BLaER1 (cell line): ENCODE data around the gene CEMIP2.

Source experiments
- H3K27ac ChIP-seq: shearing (Covaris generic); formaldehyde crosslinking; 2 replicates; pipeline ENCODE4 v1.8.1; 2022
- H3K27me3 ChIP-seq: shearing (Covaris generic); formaldehyde crosslinking; 2 replicates; pipeline ENCODE4 v1.8.1; 2022
- H3K36me3 ChIP-seq: shearing (Covaris generic); formaldehyde crosslinking; 2 replicates; pipeline ENCODE4 v1.8.1; 2022
- H3K4me1 ChIP-seq: shearing (Covaris generic); formaldehyde crosslinking; 2 replicates; pipeline ENCODE4 v1.8.1; 2022
- H3K4me2 ChIP-seq: shearing (Covaris generic); formaldehyde crosslinking; 2 replicates; pipeline ENCODE4 v1.8.1; 2022
- H3K4me3 ChIP-seq: shearing (Covaris generic); formaldehyde crosslinking; 2 replicates; pipeline ENCODE4 v1.8.1; 2022
- H3K9ac ChIP-seq: shearing (Covaris generic); formaldehyde crosslinking; 2 replicates; pipeline ENCODE4 v1.8.1; 2022
- H3K9me3 ChIP-seq: shearing (Covaris generic); formaldehyde crosslinking; 2 replicates; pipeline ENCODE4 v1.8.1; 2022
- H4K20me1 ChIP-seq: shearing (Covaris generic); formaldehyde crosslinking; 2 replicates; pipeline ENCODE4 v1.8.1; 2022
- Cebpa-rat ChIP-seq: shearing (Covaris generic); IDR thresholded peaks from 2 replicates; pipeline ENCODE4 v1.8.1; 2022

CEMIP2 gene

DNA sequence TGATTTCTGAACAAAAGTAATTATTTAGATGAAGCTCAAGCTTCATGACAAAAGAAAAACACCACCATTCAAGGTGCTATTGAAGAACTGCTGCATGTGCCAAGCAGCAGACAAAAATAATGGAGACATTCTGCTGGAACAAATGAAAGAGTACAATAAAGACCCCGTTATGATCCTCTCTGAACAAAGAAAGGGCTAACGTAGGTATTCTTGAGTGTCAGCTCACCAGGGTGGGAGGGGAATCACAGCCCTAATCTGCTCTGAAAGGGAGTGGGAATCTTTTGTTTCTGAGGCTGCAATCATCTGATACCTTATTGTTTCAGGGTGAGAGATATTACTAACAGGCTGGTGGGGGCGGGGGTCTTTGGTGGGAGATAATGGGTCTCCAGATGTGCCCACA, 15.4 kb downstream of the CEMIP2 start:
- H3K36me3 ChIP-seq = peaks cover 32% of the 10 kb centered on the region
- H3K27me3 ChIP-seq = no peaks in the 10 kb centered on the region
- no peak overlapping the region for H3K4me2 ChIP-seq
- H3K4me3 ChIP-seq = no peak overlapping the region
- 0 out of 2 replicates have a peak, but pooled peaks cover 12% of the 10 kb centered on the region for H4K20me1 ChIP-seq
- H3K4me1 ChIP-seq = peaks cover 10% of the 10 kb centered on the region
- no peak overlapping the region for H3K9ac ChIP-seq
- H3K9me3 ChIP-seq = no peaks in the 10 kb centered on the region
- H3K27ac ChIP-seq = no peak overlapping the region
- no peak for TF ChIP-seq Cebpa-rat

DNA sequence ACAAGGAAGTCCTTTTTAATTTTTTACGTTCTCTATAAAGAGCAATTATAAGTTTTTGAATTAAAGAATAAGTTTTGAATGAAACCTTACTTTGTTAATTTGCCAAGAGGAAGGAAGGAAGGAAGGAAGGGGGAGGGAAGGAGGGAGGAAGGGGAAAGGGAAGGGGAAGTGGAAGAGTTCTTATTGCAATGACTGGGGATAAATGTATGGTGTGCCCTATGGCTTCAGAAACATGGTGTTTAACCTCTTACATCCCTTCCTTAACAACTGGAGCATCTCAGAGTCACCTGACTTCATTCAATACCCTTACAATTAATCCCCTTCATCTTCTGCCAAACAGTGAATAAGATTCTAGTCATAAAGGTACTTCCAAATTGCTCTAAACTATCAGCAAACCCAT, 16.0 kb downstream of the CEMIP2 start:
- Histone ChIP-seq H4K20me1 (0 out of 2 replicates have a peak, but pooled peaks cover 7% of the 10 kb centered on the region), H3K27me3 (no peaks in the 10 kb centered on the region), H3K4me3 (no peak overlapping the region), H3K4me2 (no peak overlapping the region), H3K9me3 (no peaks in the 10 kb centered on the region), H3K36me3 (peaks cover 36% of the 10 kb centered on the region), H3K4me1 (peaks cover 10% of the 10 kb centered on the region), H3K9ac (no peak overlapping the region), H3K27ac (no peak overlapping the region)
- TF ChIP-seq Cebpa-rat = no peak

DNA sequence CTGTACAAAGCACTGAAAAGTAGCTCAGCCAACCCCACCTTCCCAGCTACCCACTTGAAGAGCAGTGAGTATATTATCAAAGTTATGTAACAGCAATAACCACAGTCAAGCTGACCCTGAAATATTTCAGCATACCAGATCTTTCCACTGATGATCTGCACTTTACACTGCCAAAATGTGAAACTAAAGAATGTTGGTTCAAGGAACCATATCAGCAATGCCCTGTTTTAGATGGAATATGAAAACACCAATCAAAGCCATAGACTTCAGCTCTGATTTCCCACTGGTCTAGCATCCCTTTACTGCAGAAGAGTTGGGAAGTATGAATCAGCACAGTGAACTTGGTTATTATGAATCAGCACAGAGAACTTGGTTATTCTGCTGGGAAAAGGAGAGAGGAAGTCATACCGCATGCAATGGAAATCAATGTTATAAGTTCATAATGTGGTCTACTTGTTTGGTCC, 20.0 kb downstream of the CEMIP2 start:
- no peak for TF ChIP-seq Cebpa-rat
- Histone ChIP-seq H3K9me3 (no peaks in the 10 kb centered on the region), H3K4me3 (no peak overlapping the region), H3K4me2 (no peak overlapping the region), H3K27ac (no peak overlapping the region), H3K27me3 (no peaks in the 10 kb centered on the region), H3K36me3 (peaks cover 66% of the 10 kb centered on the region), H3K9ac (no peak overlapping the region), H3K4me1 (no peaks in the 10 kb centered on the region), H4K20me1 (no peaks in the 10 kb centered on the region)

DNA sequence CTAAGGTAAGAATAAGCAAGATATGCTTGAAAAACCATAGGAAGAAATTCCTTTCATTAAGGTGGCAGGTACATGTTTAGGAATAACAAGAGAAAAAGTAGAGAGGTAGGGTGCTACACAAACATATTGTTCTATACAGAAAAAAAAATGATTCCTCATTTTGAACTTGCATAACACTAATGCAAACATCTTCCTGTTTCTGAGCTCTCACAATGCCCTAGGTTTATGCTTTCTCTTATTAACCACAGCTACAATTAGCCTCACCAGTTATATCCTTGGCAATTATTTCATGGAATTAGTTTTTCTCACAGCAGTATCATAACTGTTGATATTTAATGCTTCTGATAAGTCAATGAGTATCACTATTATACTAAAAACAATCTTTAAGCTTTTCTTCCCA, 20.7 kb downstream of the CEMIP2 start:
- H3K4me2 ChIP-seq = no peak overlapping the region
- no peaks in the 10 kb centered on the region for H3K4me1 ChIP-seq

DNA sequence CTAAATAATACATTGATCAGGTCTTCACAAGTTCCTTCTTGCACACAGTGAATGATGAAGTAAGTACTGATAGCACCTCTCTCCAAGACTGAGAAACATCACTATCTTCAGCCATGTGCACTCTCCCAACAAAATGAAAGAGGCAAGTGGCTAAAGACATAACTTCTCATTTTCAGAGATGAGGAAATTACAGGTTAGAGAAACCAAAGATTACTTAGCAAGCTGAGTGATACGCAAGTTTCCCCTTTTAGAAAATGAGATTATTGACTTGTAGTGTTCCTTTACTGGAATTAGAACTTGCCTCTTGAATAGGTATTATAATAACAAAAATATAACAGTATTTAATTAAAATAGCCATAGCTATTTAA, 21.6 kb downstream of the CEMIP2 start:
- no peak for TF ChIP-seq Cebpa-rat
- peaks cover 67% of the 10 kb centered on the region for H3K36me3 ChIP-seq

More for the DNA sequence above, 20.7 kb downstream of the CEMIP2 start:
- no peak overlapping the region for H3K27ac ChIP-seq
- H3K36me3 ChIP-seq = peaks cover 67% of the 10 kb centered on the region
- no peaks in the 10 kb centered on the region for H3K27me3 ChIP-seq
- no peaks in the 10 kb centered on the region for H4K20me1 ChIP-seq
- no peaks in the 10 kb centered on the region for H3K9me3 ChIP-seq
- TF ChIP-seq Cebpa-rat = no peak
- H3K9ac ChIP-seq = no peak overlapping the region
- no peak overlapping the region for H3K4me3 ChIP-seq

DNA sequence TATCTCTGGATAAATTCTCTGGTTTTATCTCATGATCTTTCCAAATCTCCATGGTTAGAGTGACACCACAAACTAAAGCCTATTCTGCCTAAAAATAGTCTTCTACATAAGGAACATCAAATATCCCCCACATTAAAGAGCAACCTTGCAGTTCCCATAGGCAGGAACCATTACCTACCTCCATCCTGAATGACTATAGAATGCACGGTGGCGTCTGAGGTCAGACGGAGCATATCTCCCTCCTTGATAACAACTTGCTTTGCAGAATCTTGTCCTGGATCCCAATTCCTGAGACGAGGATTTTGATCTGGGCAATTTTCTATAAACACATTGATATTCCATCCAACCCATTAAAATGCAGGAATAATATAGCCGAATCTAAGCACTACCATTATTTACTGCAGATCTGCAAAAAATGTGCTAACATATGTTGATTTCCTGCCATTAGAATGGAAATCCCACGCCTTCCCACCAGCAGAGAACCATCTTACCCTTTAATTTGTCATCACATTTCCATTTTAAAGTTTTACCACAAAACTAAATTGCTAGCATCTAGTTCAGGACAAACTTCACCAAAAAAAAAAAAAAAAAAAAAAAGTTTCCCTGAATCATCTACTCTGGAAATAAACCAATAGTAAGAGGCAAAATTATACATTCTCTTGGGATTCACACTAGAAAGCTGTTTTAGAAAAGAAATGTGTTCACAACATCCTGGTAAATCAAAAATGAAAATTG, 22.1 kb downstream of the CEMIP2 start:
- Histone ChIP-seq H3K27ac (no peak overlapping the region), H3K4me2 (no peak overlapping the region), H3K9ac (no peak overlapping the region), H3K4me3 (no peak overlapping the region), H4K20me1 (no peaks in the 10 kb centered on the region), H3K36me3 (peaks cover 67% of the 10 kb centered on the region), H3K4me1 (no peaks in the 10 kb centered on the region), H3K27me3 (no peaks in the 10 kb centered on the region), H3K9me3 (no peaks in the 10 kb centered on the region)
- TF ChIP-seq Cebpa-rat = no peak

More for the DNA sequence above, 21.6 kb downstream of the CEMIP2 start:
- H3K27ac ChIP-seq = no peak overlapping the region
- no peak overlapping the region for H3K4me3 ChIP-seq
- H3K27me3 ChIP-seq = no peaks in the 10 kb centered on the region
- H3K9me3 ChIP-seq = no peaks in the 10 kb centered on the region
- H4K20me1 ChIP-seq = no peaks in the 10 kb centered on the region
- H3K4me1 ChIP-seq = no peaks in the 10 kb centered on the region
- no peak overlapping the region for H3K9ac ChIP-seq
- no peak overlapping the region for H3K4me2 ChIP-seq

DNA sequence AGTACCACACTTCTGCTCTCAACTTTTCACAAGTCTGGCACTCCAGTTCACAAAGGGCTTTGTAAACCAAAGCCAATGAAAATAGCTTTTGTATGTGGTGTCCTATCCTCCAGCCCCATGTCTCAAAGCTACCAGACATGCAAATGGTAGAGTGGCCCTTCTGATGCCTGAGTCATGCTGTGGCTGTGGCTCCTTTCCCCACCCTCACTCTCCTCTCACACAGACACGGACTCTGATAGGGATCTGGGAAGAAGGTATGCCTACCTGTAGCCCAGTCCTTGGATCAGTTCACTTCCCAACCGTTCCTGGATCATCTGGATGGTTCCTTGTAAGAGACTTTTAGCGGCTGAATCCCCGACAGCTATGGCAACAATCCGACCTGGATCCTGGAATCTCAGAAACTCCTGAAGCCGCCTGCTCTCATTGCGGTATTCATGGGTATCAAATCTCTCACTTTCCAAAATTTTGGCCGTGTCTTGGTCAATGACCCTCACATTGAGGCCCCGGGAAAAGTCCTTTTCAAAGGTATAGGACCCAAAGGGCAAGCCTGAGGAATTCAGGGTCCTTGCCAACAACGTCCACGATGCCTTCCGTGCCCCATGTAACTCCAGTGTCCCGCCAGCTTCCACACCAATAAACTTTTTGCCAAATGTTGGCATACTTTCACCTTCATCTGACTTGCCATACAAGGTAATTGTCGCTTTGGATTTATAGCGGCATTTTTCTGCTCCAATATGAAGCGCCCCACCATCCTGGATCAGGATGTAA, 23.4 kb downstream of the CEMIP2 start:
- Histone ChIP-seq H3K27ac (no peak overlapping the region), H3K36me3 (peaks cover 60% of the 10 kb centered on the region), H3K9ac (no peak overlapping the region), H3K9me3 (no peaks in the 10 kb centered on the region), H3K4me3 (no peak overlapping the region), H3K4me2 (no peak overlapping the region), H3K4me1 (no peaks in the 10 kb centered on the region), H4K20me1 (no peaks in the 10 kb centered on the region), H3K27me3 (no peaks in the 10 kb centered on the region)
- no peak for TF ChIP-seq Cebpa-rat

DNA sequence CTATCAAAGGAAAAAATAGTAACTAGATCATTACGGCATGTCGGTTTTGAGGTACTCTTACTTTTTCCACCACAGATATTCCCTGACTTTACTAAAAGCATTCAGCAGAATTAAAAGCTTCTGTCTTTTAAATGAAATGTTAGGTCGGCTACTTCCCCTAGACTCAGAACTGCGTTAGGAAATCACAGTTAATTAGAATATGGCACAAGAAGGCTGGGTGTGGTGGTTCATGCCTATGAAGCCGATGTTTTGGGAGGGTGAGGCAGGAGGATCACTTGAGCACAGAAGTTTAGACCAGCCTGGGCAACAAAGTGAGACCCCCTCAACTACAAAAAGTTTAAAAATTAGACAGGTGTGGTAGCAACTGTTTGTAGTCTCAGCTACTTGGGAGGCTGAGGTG, 24.4 kb downstream of the CEMIP2 start:
- no peak for TF ChIP-seq Cebpa-rat
- Histone ChIP-seq H4K20me1 (no peaks in the 10 kb centered on the region), H3K9ac (no peak overlapping the region), H3K27me3 (no peaks in the 10 kb centered on the region), H3K36me3 (peaks cover 60% of the 10 kb centered on the region), H3K27ac (no peak overlapping the region), H3K4me1 (no peaks in the 10 kb centered on the region), H3K4me3 (no peak overlapping the region), H3K4me2 (no peak overlapping the region), H3K9me3 (no peaks in the 10 kb centered on the region)

DNA sequence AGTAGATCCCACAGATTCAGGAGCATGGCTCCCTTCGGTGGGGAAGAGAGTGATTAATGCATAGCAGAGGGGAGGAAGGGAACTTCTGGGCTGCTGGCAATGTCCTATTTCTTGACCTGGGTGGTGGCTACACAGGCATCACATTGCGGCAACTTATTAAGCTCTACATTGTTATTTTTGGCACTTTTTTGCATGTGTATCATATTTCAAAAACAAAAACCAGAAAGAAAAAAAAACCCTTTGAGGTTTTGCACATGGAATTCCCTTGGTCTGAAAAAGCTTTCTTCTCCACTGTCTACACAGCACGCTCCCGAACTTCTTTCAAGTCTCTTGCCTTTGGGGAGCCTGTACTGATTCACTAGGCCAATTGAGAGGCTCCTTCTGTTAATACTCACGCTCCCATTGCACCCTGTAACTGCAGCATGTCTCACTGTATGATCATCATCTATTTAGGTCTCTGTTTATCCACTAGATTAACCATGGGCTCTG, 25.1 kb downstream of the CEMIP2 start:
- no peaks in the 10 kb centered on the region for H3K27me3 ChIP-seq
- no peak for TF ChIP-seq Cebpa-rat
- H3K9me3 ChIP-seq = no peaks in the 10 kb centered on the region
- no peak overlapping the region for H3K4me3 ChIP-seq
- no peak overlapping the region for H3K4me2 ChIP-seq
- peaks cover 60% of the 10 kb centered on the region for H3K36me3 ChIP-seq
- no peak overlapping the region for H3K27ac ChIP-seq
- H3K9ac ChIP-seq = no peak overlapping the region
- H3K4me1 ChIP-seq = no peaks in the 10 kb centered on the region
- no peaks in the 10 kb centered on the region for H4K20me1 ChIP-seq

DNA sequence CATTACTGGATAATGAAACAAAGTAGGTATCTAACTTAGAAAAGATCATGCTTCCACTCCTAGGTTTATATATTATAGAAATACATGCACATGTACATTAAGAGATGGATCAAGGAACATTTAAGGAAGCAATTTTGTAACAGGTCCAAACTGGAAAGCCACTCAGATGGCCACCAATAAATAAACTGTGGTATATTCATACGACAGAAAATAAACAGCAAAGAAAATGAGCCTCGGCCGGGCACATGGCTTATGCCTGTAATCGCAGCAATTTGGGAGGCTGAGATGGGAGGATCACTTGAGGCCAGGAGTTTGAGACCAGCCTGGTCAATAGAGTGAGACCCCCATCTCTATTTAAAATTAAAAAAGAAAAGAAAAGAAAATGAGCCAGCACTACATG, 25.6 kb downstream of the CEMIP2 start:
- Histone ChIP-seq H3K27me3 (no peaks in the 10 kb centered on the region), H3K9ac (no peak overlapping the region), H3K27ac (no peak overlapping the region), H3K4me2 (no peak overlapping the region), H3K36me3 (peaks cover 59% of the 10 kb centered on the region), H3K4me3 (no peak overlapping the region), H3K4me1 (no peaks in the 10 kb centered on the region), H3K9me3 (no peaks in the 10 kb centered on the region), H4K20me1 (no peaks in the 10 kb centered on the region)
- TF ChIP-seq Cebpa-rat = no peak
